Testis (tissue), 3 donors: ENCODE measurements around the gene CALHM2. TPM values are rescaled to one million over a fixed set of nuclear protein-coding genes. Genes with fewer than 3 reads are reported as not detected.
"Not testable (repeated sequence)": the region's sequence is repeated elsewhere in the genome, so short reads cannot be mapped to it uniquely, and the experiment has no call there.

Source experiments
- DNase-seq: peaks from one replicate; pipeline ENCODE4 v3.0.0-alpha.2; 2019
- H3K27ac ChIP-seq, 2 donors: fragments of 200-600 bp; sonication (generic); one replicate each; pipeline ENCODE4 v1.5.1; 2019
- H3K27me3 ChIP-seq: fragments of 200-600 bp; sonication (generic); one replicate; pipeline ENCODE4 v1.5.1; 2019
- H3K36me3 ChIP-seq: fragments of 200-600 bp; sonication (generic); one replicate; pipeline ENCODE4 v1.5.1; 2017; ENCODE audit warnings: low read depth; ENCODE audit errors: missing control alignments
- H3K4me1 ChIP-seq: fragments of 200-600 bp; sonication (generic); one replicate; pipeline ENCODE4 v1.5.1; 2019
- H3K4me3 ChIP-seq, 2 donors: fragments of 200-600 bp; sonication (generic); one replicate each; pipeline ENCODE4 v1.5.1; 2017 to 2019
- H3K9me3 ChIP-seq: fragments of 200-600 bp; sonication (generic); one replicate; pipeline ENCODE4 v1.5.1; 2017
- CTCF ChIP-seq, 3 experiments: fragments of 450-650 bp in 2 of 3; fragments of 200-600 bp in 1 of 3; sonication (generic) in 1 of 3; IDR thresholded peaks; one replicate each; pipeline ENCODE4 v1.5.1; 2016 to 2019; ENCODE audit warnings: antibody characterized with exemption in 3 of 3, mild to moderate bottlenecking in 2 of 3, moderate library complexity in 1 of 3
- POLR2A ChIP-seq: fragments of 450-650 bp; IDR thresholded peaks from one replicate; pipeline ENCODE4 v1.6.1; 2017; ENCODE audit warnings: antibody characterized with exemption, mild to moderate bottlenecking, moderate library complexity
- WGBS, 2 donors: methylation state at CpG; one replicate each; pipeline ENCODE4 v1.1.5; 2018; 5-methylcytosine and 5-hydroxymethylcytosine counted together
- intact Hi-C: fragments of 100-400 bp; cut with DNase I; formaldehyde crosslinking; loops from one replicate; pipeline ENCODE4 v1.15.1; 2023; ENCODE audit warnings: low total_unique reads
- polyA plus RNA-seq: library from polyadenylated mRNA; stranded (reverse); fragments of 350-450 nt; fragmentation: Illumina TruSeq; extraction: RNeasy Lipid Tissue Mini Kit (QIAGEN cat#74804); gene quantifications from one replicate; pipeline ENCODE4 v1.2.3, GENCODE V29; 2014; ENCODE audit warnings: low read depth, low replicate concordance; ENCODE audit not compliant: insufficient read depth
- total RNA-seq, 2 donors: library from RNA; depleted of rRNA; stranded (reverse); fragments of >200 nt; gene quantifications; one replicate each; pipeline ENCODE4 v1.2.3, GENCODE V29; 2016

The CALHM2 gene
- total and polyA plus RNA-seq, 3 donors from 2014 or later: 43.5 to 78.6 (median 53.1) TPM

- no peaks in the 10 kb centered on the region for H3K27me3 ChIP-seq
- H3K4me1 ChIP-seq: no peaks in the 10 kb centered on the region
- TF ChIP-seq POLR2A (no peak), CTCF (IDR thresholded peaks at IDR 0.05) (no peak)
- intact Hi-C loops: no loop called here
- H3K36me3 ChIP-seq: no peaks in the 10 kb centered on the region
- WGBS, 2 donors: 83 to 95% methylated on average over 4 of the region's 4 CpGs
- no peaks in the 10 kb centered on the region for H3K9me3 ChIP-seq
- H3K27ac ChIP-seq: no peak overlapping the region
- no peak overlapping the region for H3K4me3 ChIP-seq
- DNase-seq: no peak
Measured at GRCh38 chr10:103419101-103419500, 33.1 kb downstream of the CALHM2 start.

GRCh38 chr10:103417601-103418000 is 34.6 kb downstream of the CALHM2 start:
- H3K4me3 ChIP-seq: no peak overlapping the region
- intact Hi-C loops: loop anchor here (2.0 kb wide), 1 partner anchor 65 kb away; no protein-coding TSS in a partner anchor
- no peaks in the 10 kb centered on the region for H3K27me3 ChIP-seq
- DNase-seq: no peak
- no peak overlapping the region for H3K27ac ChIP-seq
- H3K4me1 ChIP-seq: no peaks in the 10 kb centered on the region
- TF ChIP-seq POLR2A: no peak
- TF ChIP-seq CTCF (IDR thresholded peaks at IDR 0.05): no peak
- 81 to 86% methylated on average over 5 of the region's 5 CpGs for WGBS, 2 donors
- no peaks in the 10 kb centered on the region for H3K36me3 ChIP-seq
- no peaks in the 10 kb centered on the region for H3K9me3 ChIP-seq

- H3K27ac ChIP-seq, H3K4me3 ChIP-seq, DNase-seq, H3K36me3 ChIP-seq, H3K9me3 ChIP-seq, H3K4me1 ChIP-seq, H3K27me3 ChIP-seq: not testable (repeated sequence)
- intact Hi-C loops: loop anchor here (2.0 kb wide), 1 partner anchor 66 kb away; no protein-coding TSS in a partner anchor
- WGBS, 2 donors: 80 to 85% methylated on average over 5 of the region's 5 CpGs
Measured at GRCh38 chr10:103417148-103417469, 35.1 kb downstream of the CALHM2 start.

- Histone ChIP-seq H3K4me3 (no peak overlapping the region), H3K36me3 (no peaks in the 10 kb centered on the region), H3K4me1 (no peaks in the 10 kb centered on the region), H3K27me3 (no peaks in the 10 kb centered on the region), H3K9me3 (no peaks in the 10 kb centered on the region), H3K27ac (no peak overlapping the region)
- DNase-seq: peak; percentile 90
- 38 to 42% methylated on average over 6 to 8 of the region's 8 CpGs for WGBS, 2 donors
- intact Hi-C loops: loop anchor here (2.0 kb wide), 1 partner anchor 66 kb away; no protein-coding TSS in a partner anchor
- TF ChIP-seq POLR2A (no peak), CTCF (IDR thresholded peaks at IDR 0.05) (peak; percentile 66 to 78 (median 75))
Measured at GRCh38 chr10:103416436-103417147, 35.6 kb downstream of the CALHM2 start.

- Histone ChIP-seq H3K27ac (no peak overlapping the region), H3K4me1 (no peaks in the 10 kb centered on the region), H3K9me3 (no peaks in the 10 kb centered on the region), H3K4me3 (no peak overlapping the region), H3K36me3 (no peaks in the 10 kb centered on the region), H3K27me3 (no peaks in the 10 kb centered on the region)
- intact Hi-C loops: no loop called here
- whole genome bisulfite sequencing, 2 donors: 79 to 81% methylated on average over 8 of the region's 8 CpGs
- TF ChIP-seq POLR2A: no peak
- DNase-seq: no peak
Measured at GRCh38 chr10:103415581-103415980, 36.6 kb downstream of the CALHM2 start.

GRCh38 chr10:103413564-103413963 is 38.6 kb downstream of the CALHM2 start:
- DNase-seq: no peak
- H3K36me3 ChIP-seq: no peaks in the 10 kb centered on the region
- no peaks in the 10 kb centered on the region for H3K27me3 ChIP-seq
- intact Hi-C loops: no loop called here
- H3K4me3 ChIP-seq: no peak overlapping the region
- no peak for TF ChIP-seq POLR2A
- TF ChIP-seq CTCF (IDR thresholded peaks at IDR 0.05): no peak
- no peaks in the 10 kb centered on the region for H3K9me3 ChIP-seq
- H3K27ac ChIP-seq: no peak overlapping the region
- 85 to 88% methylated on average over 2 of the region's 2 CpGs for whole genome bisulfite sequencing, 2 donors
- no peaks in the 10 kb centered on the region for H3K4me1 ChIP-seq
